GM21447 (cell line): ENCODE data around the gene ITGAD.
"Not testable (repeated sequence)": the region's sequence is repeated elsewhere in the genome, so short reads cannot be mapped to it uniquely, and the experiment has no call there.

Experiments
- ATAC-seq: cut with Tn5 transposase; IDR thresholded peaks from one replicate; pipeline ENCODE4 v1.9.1; 2021; ENCODE audit not compliant: unreplicated experiment

Gene ITGAD

GRCh38 chr16:31429314-31429713 is 36.2 kb downstream of the ITGAD start:
- no peak for ATAC-seq

GRCh38 chr16:31429796-31430195 is 36.7 kb downstream of the ITGAD start:
- no peak for ATAC-seq

GRCh38 chr16:31430380-31431052 is 37.4 kb downstream of the ITGAD start:
- no peak for ATAC-seq

GRCh38 chr16:31435341-31436220 is 42.4 kb downstream of the ITGAD start:
- ATAC-seq = no peak

GRCh38 chr16:31436221-31437045 is 43.3 kb downstream of the ITGAD start:
- no peak for ATAC-seq

GRCh38 chr16:31438414-31438813 is 45.3 kb downstream of the ITGAD start:
- ATAC-seq = no peak

- ATAC-seq = not testable (repeated sequence)
Observed at GRCh38 chr16:31439023-31439422, 45.9 kb downstream of the ITGAD start.

GRCh38 chr16:31439519-31439918 is 46.4 kb downstream of the ITGAD start:
- no peak for ATAC-seq

- no peak for ATAC-seq
Observed at GRCh38 chr16:31440516-31441184, 47.5 kb downstream of the ITGAD start.

- ATAC-seq = no peak
Observed at GRCh38 chr16:31441956-31442355, 48.8 kb downstream of the ITGAD start.

- not testable (repeated sequence) for ATAC-seq
Observed at GRCh38 chr16:31445931-31446330, 52.8 kb downstream of the ITGAD start.

GRCh38 chr16:31451201-31451600 is 58.1 kb downstream of the ITGAD start:
- ATAC-seq = no peak

GRCh38 chr16:31451681-31452351 is 58.7 kb downstream of the ITGAD start:
- no peak for ATAC-seq

- ATAC-seq = no peak
Observed at GRCh38 chr16:31452631-31453106, 59.5 kb downstream of the ITGAD start.

GRCh38 chr16:31453255-31454204 is 60.4 kb downstream of the ITGAD start:
- no peak for ATAC-seq

GRCh38 chr16:31455601-31456314 is 62.6 kb downstream of the ITGAD start:
- no peak for ATAC-seq

- no peak for ATAC-seq
Observed at GRCh38 chr16:31456988-31457360, 63.8 kb downstream of the ITGAD start.

GRCh38 chr16:31458073-31458843 is 65.1 kb downstream of the ITGAD start:
- ATAC-seq = peak; percentile 12
